Hematopoietic multipotent progenitor cell treated with erythropoietin and hydrocortisone succinate and interleukin-3 and kit ligand, for 4 days (in vitro differentiated cells): ENCODE data around the gene ANKH.

Source experiments
- DNase-seq: peaks from one replicate; pipeline ENCODE4 v3.0.0-alpha.2; 2015

The ANKH gene

GRCh38 chr5:14787801-14788579 is 83.6 kb downstream of the ANKH start:
- peak; percentile 22 for DNase-seq

DNA sequence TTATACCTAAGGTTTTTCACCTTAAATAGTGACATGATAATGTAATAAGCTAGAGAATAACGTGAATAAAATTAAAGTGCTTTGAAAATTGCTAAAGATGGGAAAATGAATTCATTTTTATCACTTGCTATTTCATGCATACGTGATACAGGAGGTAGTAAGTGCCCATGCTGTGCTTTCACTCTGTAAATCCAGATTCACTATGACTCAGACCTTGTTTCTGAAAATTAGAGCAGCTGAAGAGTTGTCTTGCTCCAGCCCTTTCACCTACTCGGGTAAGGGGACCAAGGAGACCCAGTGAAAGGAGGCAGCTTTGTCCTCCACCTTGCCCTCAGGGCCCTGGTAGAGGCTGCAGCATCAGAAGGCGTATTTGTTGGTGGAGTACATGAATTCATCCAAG is 87.9 kb downstream of the ANKH start:
- DNase-seq = no peak

DNA sequence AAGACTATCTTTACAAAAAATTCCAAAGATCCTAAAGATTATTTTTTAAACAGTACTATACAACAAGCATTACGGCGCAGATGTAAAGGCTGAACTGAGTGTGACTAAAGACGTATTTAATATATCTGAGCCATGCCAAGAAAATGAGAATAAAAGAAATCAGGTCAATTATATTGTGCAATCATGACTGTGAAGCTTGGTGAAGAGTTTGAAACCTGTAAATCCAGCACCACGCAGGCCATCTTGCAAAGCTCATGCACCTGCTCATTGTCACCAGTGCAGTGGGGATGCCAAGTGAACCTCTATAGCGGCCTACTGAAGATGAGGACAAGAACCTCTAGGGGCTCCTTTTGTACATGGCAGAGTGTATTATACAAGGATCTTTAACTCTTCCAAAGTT is 89.0 kb downstream of the ANKH start:
- no peak for DNase-seq

DNA sequence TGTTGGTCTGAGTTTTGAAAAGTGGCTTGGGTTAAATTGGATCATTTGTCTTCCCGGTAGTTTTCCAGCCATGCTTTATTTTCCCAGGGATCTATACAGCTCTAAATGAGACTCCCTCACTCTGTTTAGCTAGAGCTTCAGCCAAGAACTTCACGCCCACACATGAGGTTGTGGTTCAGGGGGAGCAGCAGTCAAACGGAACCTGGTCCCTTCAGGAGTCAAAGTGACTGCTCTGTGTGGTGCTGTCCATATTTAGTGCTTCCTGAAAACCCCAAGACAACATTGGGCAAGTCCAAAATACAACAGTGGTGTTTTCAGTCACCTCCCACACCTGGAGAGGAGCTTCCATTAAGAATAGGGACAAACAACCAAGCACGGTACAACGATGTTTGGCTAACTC is 90.5 kb downstream of the ANKH start:
- no peak for DNase-seq

DNA sequence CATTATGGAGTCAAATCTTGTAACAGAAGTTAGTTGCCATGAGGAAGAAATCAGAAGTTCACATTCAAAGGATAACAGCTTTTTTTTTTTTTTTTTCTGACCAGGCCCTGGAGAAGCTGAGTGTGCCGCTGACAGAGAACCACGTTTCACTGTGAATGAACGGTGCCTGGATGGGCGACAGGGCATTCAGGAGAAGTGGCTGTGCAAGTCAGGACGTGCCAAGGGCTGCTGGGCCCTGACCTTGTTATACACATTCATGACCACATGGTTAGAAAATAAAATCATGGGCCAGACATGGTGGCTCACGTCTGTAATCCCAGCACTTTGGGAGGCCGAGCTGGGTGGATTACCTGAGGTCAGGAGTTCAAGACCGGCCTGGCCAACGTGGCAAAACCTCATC is 91.6 kb downstream of the ANKH start:
- DNase-seq = no peak

GRCh38 chr5:14778792-14779070 is 92.8 kb downstream of the ANKH start:
- no peak for DNase-seq

DNA sequence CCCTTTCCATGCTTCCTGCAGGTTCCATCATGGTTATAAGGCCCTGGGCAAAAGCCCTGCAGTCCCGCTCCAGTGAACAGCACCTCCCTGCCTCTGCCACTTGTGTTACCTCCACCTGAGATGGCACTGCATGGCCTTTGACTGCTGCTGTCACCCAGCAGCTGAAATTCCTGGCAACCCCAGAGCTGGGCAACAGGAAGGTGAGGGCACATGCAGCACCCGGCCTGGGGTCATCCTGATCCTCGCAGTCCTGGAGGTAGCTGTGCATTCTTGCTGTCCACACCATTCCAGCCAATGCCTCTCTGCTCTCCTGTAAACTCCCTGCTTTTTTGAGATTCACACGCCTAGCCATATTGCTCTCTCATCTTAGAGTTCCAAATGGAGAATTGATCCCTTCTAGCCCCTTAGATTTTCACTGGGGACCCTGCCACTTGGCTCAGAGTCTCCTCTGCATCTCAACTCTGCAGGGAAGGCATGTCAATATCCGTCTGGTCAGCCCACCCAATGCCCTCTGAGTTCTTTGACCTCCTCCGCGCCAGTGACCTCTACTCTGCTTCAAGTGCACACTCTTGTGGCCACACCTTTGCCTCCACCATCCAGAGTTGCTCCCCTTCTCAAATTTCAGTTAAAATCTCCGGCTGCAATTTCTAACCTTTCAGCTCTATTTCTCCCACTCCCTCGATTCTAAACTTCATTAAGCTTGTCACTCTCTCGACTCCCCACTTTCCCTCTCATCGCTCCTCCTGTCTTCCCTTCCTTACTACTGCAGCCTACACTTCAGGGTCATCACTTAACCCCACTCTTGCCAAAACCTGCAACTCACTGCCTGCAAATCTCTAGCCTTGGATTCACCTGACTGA is 93.4 kb downstream of the ANKH start:
- no peak for DNase-seq

- no peak for DNase-seq
Observed at GRCh38 chr5:14777187-14777586, 94.4 kb downstream of the ANKH start.

- DNase-seq = no peak
Observed at GRCh38 chr5:14776602-14777001, 95.0 kb downstream of the ANKH start.

- DNase-seq = no peak
Observed at GRCh38 chr5:14775857-14776256, 95.7 kb downstream of the ANKH start.

DNA sequence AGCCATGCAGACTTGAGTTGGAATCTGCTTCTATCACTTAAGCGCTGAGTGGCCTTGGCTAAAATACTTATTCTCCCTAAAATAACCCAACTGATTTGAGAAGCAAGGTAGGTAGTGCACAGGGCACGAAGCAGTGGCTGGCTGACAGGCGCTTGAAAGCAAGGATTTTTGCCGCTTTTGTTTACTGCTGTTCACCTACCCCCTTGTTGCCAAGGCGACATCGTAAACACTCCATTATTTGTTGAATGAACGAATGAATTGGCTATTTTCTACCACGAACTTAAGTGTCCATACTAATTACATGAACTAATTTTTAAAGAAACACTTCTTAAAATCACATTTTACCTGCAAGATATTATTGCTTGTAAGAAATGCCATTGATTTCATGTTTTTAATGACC is 98.0 kb downstream of the ANKH start:
- DNase-seq = no peak

- no peak for DNase-seq
Observed at GRCh38 chr5:14771972-14772371, 99.6 kb downstream of the ANKH start.

DNA sequence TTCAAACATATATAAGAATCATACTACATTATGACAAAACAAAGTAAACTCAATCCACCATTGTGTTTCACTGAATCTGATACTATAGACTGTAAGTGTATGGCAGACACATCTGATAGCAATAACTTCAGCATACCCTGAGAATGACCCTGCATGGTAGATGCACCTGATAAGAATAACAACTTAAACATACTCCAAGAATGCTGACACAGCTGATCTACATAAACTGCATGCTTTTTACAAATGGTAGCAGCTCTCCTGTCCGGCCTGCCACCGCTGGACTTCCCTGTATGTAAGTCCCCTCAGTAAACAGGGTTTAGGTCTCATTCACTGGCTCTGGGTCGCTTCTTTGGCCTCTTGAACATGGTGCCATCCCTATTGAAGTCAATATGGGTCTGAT is 100.4 kb downstream of the ANKH start:
- DNase-seq = no peak

- DNase-seq = no peak
Observed at GRCh38 chr5:14768508-14769365, 102.8 kb downstream of the ANKH start.

GRCh38 chr5:14767735-14768507 is 103.7 kb downstream of the ANKH start:
- no peak for DNase-seq

DNA sequence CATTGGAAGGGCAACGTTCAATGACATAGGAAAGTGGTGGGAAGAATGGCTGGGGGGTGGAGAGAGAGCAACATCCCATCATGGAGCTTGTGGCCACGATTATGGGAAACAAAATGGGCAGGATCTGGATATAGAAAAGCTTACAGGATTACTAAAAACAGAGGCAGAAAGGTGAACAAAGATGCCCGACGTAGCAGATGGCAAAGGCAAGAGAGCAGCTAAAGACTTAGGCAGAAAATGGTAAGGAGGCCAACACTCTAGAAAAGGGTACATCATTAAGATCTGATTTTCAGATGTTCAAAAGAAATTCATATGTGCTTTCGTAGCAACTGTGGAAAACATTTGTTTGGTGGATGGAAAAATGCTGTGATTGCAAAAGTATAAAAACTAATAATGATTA is 104.5 kb downstream of the ANKH start:
- DNase-seq = no peak

GRCh38 chr5:14766584-14766983 is 105.0 kb downstream of the ANKH start:
- DNase-seq = no peak

DNA sequence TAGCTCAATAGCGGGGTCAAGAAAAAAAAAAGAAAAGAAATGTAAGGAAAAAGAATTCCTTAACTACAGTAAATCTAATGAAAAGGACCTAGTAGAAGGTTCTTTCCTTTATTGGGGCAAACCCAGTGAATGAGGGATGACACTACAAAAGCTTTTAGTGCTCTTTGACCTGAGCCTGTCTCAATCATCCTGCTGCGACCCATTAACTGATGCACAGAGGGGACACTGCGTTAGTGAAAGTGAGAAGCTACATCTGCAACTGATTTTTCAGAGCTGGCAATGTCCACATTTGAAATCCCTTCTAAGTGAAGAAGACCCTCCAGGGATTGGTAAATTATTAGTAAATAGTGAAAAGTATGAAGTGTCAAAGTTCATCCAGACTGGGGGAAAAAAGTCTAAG is 106.0 kb downstream of the ANKH start:
- DNase-seq = no peak

DNA sequence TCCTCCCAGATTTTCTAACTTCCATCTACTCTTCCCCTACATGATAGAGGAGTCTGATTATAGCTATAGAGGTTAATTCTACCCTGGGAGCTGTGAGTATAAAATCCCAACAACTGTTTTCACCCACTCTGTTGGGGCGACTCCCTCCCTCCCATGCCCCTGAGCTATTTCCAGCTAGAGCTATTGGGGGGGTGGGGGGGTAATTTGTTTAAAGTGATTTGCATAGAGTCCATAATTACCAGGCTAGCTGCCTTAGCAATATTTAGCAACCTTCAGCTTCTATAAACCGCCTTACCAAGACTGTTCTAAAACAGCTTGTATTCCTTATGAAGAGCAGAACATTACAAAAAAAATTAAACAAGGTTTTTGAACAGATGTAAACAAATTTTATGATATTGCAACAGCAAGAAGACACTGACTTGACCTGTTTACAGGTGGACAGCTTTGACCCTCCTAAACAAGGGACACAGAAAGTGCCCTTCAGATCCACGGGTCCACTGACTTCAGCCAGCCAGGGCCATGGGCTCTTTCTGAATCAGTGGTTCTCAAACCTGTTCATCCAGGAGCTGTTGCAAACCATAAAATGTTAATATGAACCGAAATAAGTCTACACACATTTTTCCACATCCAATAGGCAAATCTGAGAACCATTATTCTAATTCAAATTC is 108.9 kb downstream of the ANKH start:
- DNase-seq = no peak

DNA sequence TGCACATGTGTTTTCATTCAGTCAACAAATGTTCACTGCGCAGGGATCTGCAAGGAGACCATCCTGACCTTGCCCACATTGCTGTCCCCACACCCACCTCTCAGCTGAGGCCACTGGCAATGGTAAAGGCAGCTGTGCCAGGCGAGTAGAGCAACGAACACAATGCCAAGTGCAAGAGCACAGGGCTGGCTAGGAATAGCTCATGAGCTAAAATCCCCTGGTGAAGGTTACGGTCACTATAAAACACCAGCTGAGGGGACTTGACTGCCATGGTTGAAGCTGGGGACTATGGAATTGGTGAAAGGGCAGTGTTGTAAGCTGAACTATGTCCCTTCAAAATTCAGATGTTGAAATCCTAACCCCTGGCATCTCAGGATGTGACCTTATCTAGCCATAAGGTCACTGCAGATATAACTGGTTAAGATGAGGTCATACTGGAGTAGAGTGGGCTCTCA is 111.0 kb downstream of the ANKH start:
- no peak for DNase-seq

GRCh38 chr5:14759744-14760547 is 111.6 kb downstream of the ANKH start:
- DNase-seq = no peak
